ENCODE measurements around the gene ADAMTS20.
"Not testable (repeated sequence)": the region's sequence is repeated elsewhere in the genome, so short reads cannot be mapped to it uniquely, and the experiment has no call there.

The ADAMTS20 gene

DNA sequence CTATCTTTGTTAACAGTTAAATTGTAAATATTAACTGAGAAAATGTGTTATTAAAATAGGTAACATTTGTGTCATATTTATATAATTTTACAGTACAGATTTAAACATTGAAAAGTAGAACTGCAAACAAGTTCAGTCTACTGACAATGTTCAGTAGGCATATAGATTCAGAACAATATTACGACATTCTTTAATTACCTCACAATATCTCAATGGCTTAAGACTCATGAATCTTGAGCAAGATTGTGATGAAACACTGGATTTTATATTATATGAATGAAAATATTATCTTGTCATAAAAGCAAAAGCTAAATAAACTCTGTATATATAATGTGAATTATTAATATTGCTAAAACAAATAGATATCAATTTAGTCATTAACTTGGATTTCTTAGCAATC, 194.9 kb downstream of the ADAMTS20 start:
- DNase-seq (ENCODE audit: low spot score), result no peak

DNA sequence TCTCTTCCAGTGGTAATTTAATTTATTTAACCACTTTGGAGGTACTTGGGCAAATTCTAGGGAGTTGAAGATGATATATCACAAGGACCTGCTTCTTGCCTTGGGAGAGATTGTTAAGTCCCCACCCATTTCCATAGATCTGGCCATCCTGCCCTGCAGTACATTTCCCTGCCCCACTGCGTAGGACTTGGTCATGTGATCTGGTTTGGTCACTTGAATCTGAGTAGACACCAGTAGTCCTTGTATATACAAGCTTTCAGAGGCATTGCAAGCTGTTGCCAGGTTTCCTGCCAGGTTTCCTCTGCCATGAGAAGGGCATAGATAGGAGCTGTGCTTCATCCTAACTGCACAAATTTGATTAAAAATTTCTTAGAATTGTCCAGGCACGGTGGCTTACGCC, 200.0 kb downstream of the ADAMTS20 start:
- no peak for DNase-seq (ENCODE audit: low spot score)

DNA sequence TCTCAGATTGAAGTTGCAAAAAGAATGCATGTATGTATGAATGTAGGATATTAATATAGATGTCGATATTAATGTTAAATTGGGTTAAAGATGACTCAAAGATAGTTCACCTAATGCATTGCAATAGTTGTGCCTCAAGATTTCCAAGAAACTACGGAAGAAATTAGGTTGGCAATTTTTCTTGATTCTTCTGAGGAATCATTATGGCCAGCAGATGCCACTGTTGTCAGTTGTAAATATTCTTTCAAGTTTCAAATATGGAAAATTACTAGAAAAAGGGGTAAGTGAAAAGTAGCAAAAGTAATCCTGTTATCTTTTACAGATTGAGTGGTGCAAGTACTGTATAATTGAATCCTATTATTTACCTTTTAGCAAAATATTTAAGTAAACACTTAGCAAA, 202.1 kb downstream of the ADAMTS20 start:
- DNase-seq (ENCODE audit: low spot score), result no peak

DNA sequence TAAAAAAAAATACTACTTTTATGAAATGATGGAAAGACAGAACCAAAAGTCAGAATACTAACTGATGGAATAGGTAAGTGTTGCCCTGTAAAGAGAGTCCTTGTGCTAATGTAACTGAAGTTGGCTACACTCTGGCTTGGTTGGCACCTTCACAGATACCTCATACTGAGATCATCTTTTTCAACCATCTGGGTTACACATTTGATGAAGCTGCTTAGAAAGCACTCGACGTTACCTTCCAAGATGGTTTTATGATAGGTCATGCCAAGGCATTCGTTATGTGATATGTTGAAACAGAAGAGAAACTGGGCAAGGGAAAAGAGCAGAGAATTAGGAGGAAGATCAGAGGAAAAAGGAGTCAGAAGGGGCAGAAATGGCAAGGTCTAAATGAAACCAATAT, 203.8 kb downstream of the ADAMTS20 start:
- DNase-seq (ENCODE audit: low spot score), result no peak

DNA sequence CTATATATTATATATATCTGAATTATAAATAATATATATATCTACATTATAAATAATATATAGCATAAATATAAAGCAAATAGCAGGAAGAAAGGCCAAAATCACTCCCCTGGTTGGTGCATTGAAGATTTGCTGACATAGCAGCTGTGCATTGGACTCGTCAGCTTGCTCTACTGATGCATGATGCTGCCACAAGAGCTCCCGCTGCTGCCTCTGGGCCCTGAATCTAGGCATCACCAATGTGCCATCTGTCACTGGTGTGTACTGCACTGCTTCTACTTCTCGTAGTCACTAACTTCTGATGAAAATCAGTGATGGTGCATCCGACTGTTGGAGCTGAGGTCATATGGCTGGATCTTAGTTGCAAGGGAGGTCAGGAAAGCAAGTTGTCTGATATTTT, 205.0 kb downstream of the ADAMTS20 start:
- no peak for DNase-seq (ENCODE audit: low spot score)

DNA sequence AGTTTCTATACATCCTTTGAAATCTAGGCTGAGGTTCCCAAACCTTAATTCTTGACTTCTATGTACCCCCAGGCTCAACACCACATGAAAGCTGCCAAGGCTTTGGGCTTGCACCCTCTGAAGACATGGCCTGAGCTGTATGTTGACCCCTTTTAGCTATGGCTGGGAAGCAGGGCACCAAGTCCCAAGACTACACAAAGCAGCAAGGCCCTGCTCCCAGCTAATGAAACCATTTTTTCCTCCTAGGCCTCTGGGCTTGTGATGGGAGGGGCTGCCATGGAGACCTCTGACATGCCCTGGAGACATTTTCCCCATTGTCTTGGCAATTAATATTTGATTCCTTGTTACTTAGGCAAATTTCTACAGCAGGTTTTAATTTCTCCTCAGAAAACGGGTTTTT, 207.0 kb downstream of the ADAMTS20 start:
- no peak for DNase-seq (ENCODE audit: low spot score)

DNA sequence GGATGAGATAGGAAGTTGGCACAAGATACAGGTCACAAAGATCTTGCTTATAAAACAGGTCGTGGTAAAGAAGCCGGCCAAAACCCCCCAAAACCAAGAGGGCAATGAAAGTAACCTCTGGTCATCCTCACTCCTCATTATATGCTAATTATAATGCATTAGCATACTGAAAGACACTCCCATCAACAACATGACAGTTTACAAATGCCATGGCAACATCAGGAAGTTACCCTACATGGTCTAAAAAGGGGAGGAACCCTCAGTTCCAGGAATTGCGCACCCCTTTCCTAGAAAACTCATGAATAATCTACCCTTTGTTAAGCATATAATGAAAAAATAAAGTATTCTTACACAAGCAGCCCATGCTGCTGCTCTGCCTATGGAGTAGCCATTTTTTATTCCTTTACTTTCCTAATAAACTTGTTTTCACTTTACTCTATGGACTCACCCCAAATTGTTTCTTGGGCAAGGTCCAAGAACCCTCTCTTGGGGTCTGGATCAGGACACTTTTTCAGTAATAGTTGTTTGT, 210.2 kb downstream of the ADAMTS20 start:
- DNase-seq (ENCODE audit: low spot score), result not testable (repeated sequence)

DNA sequence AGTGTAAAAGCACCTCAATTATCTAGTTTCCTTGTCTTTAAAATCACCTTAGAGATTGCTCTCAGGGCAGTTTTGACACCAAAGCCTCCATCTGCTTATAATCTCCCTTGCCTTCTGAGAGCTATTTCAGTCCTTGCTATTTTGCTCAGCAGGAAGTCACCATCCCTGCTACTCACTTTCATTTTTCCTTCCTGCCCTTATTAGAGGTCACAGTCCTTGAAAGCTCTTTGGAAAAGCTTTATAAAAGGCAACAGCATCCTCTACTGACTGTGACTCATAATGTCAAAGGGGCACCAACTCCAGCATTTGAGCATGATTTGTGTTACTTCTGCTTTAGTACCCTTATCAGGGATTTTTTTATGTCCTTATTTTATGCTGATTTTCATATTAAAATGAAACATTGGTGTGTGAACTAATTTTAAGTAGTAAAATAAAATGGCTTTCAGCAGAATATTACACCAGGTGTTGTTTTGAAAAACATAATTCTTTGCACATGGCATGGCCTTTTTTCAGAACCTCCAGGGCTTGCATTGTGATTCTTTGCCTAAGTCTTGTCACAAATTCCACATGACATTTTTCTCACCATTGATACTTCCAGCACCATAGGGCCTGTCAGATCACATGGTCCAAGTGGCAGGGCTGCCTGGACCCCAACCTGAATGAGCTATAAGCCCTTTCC, 213.0 kb downstream of the ADAMTS20 start:
- DNase-seq (ENCODE audit: low spot score), result no peak

DNA sequence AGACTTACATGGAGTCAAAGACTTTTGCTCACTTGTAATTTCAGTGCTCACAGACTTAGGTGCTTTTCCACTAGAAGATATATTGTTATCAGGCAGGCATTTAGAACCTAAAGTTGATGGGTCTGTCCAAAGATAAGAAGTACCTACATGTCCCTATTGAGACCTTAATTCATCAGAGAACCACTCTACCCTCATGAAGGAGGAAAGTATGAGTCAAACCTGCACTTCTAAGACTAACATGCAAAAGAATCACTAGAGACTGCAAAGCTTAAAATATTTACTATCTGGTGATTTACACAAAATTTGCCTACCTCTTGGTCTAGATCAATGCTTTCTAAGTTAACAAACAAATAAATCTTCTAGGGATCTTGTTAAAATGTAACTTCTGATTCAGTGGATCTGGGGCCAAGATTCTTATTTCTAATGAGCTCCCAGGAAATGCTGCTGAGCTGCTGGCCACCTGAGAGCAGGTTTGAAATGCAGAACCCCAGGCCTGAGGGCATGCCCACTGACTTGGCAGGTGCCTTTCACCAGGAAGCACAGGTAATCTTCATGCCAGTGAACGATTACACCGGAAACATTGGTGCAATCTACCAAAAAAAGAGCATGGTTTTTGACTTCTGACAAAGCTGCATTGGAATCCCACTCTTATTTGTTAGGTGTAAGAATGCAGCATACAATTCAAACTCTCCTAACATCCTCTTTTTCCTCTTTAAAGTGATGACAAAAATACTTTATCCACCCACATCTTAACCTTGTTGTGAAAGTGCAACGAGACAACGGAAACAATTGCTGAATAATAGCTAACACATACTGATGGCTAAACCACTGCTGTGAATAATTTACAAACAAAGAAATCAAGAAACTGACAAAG, 214.2 kb downstream of the ADAMTS20 start:
- no peak for DNase-seq (ENCODE audit: low spot score)

DNA sequence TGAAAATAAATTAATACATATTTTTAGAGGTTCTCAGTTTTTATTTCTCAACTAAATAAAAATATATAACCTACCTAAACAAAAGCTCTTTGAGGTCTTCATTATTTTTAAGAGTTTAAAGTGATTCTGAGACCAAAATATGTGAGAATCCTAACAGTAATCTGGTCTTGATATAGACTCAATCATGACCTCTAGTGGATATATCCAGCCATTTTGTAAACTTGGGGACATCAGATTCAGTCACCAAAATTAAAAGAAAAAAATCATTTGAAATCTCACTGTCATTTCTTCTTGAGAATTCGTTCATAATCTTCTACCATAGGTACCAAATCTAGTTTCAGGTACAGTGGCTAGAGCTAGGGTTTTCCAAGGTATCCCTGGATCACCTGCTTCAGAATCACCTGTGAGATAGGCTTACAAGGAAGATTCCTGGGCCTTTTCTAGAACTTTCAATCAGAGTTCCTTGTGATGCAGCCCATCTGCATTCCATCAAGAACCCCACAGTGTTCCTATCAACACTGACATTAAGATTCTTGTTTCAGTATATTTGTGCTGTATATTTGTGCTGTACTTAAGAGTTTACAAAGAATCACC, 214.9 kb downstream of the ADAMTS20 start:
- no peak for DNase-seq (ENCODE audit: low spot score)

DNA sequence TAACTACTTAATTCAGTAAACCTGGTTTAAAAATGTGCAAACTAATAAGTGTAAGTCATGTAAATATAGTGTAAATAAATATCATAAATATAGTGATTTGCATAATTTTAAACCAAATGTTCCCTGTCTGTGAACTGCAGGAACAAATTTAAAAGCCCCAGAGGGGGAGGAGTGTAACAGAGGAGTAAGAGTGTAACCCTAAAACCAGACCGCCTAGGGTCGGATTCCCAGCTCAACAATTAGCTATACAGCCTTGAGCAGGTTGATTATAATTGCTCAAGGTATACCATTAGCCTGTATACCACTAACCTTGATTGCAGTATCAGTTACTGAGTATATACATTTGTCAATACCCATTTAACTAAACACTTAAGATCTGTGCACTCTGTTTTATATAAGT, 218.4 kb downstream of the ADAMTS20 start:
- no peak for DNase-seq (ENCODE audit: low spot score)

DNA sequence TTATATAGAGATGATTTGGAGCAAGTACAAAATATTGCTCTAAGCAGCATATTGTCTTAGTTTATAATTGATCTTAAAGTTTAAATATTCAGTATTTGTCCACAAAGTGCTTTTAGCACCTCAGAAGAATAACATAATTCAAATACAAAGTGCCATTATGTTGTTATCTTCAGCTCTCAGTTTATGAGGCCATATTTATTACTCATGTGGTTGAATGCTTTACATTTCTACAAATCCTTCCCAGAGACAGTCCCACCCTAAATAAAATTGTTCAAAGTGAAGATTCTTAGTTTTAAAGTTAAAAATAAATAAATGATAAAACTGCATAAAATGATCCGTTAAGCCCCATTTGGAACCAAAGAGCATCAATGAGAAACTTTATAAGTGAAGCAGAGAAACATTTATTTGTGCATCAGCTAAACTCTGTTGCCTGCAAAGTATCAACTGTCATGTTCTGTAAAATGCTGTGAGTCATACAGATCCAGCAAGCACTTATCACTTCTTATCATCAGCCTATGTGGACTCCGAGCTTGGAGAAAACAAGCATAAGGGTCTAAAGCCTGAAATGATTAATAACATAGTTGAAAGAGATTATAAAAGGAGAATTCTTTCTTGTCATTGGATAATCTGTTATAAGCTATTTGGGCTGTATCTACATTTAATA, 218.9 kb downstream of the ADAMTS20 start:
- no peak for DNase-seq (ENCODE audit: low spot score)

DNA sequence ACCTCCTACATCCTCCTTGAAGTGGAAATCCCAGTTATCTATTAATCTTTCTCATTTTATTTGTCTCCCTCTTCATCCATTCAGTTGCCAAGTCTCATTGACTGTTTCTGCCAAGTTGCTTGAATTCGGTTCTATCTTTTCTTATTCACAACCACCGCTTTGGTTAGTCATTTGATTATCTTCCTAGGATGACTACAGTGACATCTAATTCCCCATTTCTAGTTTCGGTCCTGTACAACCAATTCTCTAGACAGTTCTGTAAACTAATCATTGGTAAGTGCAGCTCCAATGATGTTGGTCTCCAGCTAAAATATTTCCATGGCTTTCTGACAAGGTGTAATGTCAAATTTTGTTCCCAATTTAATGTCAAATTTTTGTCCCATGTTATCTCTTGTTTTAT, 220.1 kb downstream of the ADAMTS20 start:
- no peak for DNase-seq (ENCODE audit: low spot score)

DNA sequence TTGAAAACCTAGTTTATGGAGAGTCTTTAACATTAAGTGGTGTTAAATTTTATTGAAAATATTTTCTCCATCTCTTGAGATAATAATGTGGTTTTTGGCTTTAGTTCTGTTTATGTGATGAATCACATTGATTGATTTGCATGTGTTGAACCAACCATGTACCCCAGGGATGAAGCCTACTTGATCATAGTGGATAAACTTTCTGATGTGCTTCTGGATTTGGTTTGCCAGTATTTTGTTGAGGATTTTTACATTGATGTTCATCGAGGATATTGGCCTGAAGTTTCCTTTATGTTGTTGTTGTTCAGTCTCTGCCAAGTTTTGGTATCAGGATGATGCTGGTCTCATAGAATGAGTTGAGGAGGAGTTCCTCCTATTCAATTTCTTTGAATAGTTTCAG, 222.6 kb downstream of the ADAMTS20 start:
- no peak for DNase-seq (ENCODE audit: low spot score)

DNA sequence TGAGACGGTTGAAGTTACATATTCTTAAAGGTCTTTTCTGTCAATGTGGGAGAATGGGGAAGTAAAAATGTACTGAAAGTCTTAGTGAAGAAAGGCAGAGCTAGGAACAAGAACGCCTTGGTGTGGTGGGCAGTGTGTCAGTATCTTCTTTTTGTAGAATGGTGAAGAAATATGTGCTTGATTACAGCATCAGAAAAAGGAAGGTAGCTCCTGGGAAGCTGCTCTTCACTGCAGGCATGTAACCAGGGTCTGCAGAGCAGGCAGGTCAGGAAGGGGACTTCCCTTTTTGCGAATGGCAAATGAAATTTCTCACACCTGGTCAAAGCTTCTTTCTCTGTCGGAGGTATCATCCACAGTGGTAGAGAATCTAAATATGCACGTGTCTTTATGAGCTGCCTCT, 226.2 kb downstream of the ADAMTS20 start:
- DNase-seq (ENCODE audit: low spot score), result no peak

DNA sequence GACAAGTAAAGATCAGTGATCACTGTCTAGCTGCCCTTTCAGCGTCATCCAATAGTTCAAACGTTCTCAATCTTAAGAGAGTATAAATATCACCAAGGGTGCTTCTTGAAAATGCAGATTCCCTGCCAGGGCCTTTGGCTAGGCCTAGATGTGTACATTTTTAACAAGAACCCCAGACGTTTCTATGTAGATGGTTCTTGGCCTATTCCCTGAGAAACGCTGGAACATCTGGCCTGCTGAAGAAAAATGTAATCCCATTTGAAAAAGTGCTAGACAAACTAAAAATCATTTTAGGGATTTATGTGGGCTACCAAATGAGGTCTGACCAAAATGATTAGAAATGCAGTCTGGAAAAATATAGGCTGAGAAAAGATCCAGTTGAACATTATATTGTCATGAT, 231.7 kb downstream of the ADAMTS20 start:
- DNase-seq (ENCODE audit: low spot score), result no peak

DNA sequence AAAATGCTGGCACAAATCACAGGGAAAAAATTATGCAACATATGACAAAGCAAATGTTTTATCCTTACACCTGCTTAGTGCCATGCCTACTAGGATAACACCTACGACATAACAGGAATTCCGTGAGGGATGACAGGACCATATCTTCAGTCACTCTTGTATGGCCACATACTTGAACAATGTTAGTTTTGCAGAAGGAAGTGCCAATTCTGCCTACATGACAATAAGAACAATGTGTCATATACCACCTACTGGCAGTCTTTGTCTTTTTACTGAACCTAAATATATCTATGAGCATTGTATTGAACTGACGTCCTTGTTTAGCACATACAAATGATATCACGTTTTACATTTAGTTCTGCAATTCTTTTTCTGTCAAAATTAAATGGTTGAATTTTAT, 234.0 kb downstream of the ADAMTS20 start:
- no peak for DNase-seq (ENCODE audit: low spot score)

DNA sequence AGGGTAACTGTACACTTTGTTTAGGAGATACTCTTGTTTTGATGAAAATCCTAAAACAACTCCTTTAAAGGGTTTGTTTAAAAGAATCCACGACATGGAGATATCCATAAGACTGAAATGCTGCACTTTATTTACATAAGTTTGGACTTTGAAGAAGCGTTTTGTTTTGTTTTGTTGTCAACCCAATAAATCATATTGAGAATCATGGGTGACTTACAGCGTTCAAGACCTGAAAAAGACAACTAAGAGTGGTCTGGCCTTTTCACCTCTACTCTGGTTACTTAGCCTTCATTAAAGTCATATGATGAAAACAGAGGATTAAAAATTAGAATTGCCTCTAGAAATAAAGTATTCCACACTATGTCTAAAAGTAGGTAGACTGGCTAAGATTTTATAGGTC, 234.8 kb downstream of the ADAMTS20 start:
- no peak for DNase-seq (ENCODE audit: low spot score)

DNA sequence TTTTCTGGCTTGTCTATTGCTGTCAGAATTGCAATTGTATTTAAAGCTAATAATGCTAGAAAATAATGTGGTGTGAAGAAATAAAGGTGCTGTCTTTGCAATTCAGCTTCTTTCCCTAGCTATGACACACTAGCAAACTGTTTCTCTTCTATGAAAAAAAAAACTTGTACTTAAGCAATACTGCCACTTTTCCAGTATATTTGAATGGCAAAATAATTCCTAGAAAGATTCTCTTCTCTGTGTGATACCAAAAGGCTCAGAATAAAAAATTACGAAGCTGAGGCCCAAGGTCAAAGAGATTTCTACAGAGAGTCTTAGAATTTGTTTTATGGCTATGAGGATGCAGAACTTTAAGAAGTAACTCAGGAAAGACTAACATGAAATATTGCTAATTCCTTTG, 235.5 kb downstream of the ADAMTS20 start:
- no peak for DNase-seq (ENCODE audit: low spot score)

DNA sequence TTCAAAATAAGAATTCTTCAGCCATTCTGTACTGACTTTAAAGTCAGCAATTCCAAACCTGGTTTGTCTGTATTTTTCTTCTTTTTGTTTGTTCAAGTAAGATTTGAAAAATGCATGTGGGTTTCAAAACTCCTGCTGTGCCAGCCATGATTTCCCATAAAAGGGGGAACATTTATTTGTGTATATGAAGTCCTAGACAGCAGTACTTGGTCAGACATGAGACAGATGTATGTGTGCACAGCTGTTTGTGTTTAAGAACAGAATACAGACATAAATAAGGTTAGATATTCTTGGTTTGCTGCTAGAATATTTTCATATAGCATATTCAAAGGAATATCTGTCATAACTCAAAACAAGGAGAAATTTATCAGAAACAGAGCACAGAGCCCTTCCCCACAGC, 236.0 kb downstream of the ADAMTS20 start:
- DNase-seq (ENCODE audit: low spot score), result no peak

DNA sequence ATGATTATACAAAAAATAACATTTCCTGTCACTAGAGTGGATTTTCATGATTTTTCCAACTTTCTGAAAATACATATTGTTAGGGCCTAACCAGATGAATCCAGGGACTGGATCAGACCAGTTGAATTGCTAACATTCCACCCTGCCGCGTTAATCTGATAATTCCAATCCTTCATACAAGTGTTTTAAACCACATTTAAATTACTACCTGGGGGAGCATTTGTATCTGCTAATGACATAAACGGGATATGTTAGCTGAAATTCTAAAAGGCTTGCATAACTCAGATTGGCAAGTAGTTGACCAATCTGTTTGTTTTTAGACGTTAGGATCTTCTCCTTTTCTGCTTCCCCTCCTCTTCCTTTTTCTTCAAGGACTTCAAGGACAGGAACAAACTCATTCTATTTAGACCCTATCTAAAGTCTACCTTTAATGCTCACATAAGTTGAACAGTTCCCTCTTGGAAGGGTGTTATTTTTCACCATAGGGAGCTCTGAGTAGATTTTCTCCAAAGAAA, 239.0 kb downstream of the ADAMTS20 start:
- no peak for DNase-seq (ENCODE audit: low spot score)

DNA sequence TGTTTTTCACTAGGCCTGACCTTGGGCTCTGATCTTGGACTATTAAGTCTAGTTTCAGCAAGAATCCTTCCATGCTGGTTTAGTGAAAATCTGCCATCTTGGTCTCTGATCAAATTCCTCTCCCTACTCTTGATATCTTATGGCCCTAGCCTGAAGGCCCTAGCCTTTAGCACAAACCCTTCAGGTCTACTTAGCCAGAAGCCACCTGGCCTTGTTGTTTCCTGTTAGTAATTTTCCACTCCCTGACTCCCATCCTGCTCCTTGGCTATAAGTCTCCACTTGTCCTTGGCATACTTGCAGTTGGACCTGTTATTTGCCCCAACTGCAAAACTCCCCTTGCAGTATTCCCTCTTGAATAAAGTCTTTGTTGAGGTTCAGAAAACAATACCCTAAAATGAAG, 241.4 kb downstream of the ADAMTS20 start:
- no peak for DNase-seq (ENCODE audit: low spot score)
